HG03139 (cell line): ENCODE data around the gene SHOC2.

Experiments
- ATAC-seq: cut with Tn5 transposase; IDR thresholded peaks from one replicate; pipeline ENCODE4 v1.9.1; 2021; ENCODE audit not compliant: unreplicated experiment

The SHOC2 gene

DNA sequence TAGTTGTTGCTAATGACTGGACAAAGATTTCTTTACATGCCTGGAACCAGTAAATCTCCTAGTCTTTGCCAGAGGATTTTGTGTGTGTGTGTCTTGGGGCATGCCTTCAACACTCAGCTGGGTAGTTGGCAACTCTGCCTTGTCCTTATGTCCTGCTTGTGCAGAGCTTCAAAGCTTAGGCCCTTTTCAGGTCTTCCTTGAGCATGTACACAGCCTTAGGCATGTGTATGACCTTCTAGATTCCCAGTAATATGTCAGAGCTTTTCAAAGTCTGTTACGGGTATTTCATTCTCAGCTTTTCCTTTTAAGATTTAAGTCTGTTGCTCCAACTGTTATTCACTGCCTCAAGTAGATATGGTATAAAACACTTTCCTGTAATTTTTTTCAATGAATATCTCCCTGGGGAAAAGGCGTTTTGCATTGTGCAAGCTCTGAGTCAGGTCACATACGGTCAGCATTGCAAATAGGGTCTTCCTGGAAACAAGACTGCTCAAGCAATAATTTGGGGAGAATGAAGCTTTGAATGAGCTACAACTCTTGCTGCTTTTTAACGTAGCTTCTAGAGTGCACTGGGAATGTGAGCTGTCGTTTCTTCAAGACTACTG is 25.5 kb downstream of the SHOC2 start:
- ATAC-seq: no peak

DNA sequence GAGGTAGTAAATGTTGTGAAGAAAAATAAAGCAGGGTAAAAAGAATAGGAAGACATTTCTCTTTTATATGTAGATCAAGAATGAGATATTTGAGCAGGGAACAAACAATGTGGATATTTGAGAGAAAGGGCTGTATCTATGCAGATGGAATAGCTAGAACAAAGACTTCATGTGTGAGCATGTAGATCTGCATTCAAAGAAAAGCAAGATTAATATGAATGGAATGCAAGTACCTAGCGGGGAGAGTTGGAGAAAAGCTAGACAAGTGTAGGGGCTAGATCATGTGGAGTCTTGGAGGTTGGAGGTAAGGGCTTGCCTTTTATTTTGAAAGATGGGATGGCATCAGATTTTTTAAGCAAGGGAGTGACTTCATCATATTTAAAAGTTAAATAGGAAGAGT is 27.1 kb downstream of the SHOC2 start:
- ATAC-seq: no peak

- ATAC-seq: no peak
Observed at GRCh38 chr10:110947061-110947595, 27.7 kb downstream of the SHOC2 start.

- no peak for ATAC-seq
Observed at GRCh38 chr10:110951381-110951780, 32.0 kb downstream of the SHOC2 start.

GRCh38 chr10:110957606-110958005 is 38.2 kb downstream of the SHOC2 start:
- no peak for ATAC-seq

- ATAC-seq: no peak
Observed at GRCh38 chr10:110959379-110960332, 40.3 kb downstream of the SHOC2 start.

DNA sequence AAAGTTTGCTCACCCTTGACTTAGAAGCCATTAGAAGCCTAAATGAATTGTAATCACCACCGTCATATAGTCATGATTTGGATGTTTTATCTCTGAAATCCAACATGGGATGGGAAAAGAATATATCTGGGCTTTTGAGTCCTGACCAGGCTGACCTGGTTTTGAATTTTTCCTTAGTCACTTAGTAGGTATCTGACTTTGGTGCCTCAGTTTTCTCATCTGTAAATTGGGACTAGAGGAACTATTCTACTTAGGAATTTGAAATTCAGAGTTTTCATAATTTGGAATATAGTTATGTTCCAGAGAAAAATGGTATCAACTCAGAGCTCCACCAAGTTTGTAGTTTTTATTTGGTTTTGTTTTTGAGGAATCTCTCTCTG is 40.9 kb downstream of the SHOC2 start:
- no peak for ATAC-seq

GRCh38 chr10:110962443-110962842 is 43.0 kb downstream of the SHOC2 start:
- ATAC-seq: no peak

- ATAC-seq: no peak
Observed at GRCh38 chr10:110963162-110963561, 43.8 kb downstream of the SHOC2 start.

DNA sequence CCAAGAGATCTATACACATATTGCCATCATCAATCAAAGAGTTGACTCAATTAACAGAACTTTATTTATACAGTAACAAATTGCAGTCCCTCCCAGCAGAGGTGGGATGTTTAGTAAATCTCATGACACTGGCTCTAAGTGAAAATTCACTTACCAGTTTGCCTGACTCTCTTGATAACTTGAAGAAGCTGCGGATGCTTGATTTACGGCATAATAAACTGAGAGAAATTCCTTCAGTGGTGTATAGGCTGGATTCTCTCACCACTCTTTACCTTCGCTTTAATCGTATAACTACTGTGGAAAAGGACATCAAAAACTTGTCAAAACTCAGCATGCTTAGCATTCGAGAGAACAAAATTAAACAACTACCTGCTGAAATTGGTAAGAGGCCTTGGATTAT is 45.3 kb downstream of the SHOC2 start:
- ATAC-seq: no peak

- ATAC-seq: no peak
Observed at GRCh38 chr10:110965216-110965615, 45.8 kb downstream of the SHOC2 start.

- no peak for ATAC-seq
Observed at GRCh38 chr10:110966146-110966545, 46.7 kb downstream of the SHOC2 start.

DNA sequence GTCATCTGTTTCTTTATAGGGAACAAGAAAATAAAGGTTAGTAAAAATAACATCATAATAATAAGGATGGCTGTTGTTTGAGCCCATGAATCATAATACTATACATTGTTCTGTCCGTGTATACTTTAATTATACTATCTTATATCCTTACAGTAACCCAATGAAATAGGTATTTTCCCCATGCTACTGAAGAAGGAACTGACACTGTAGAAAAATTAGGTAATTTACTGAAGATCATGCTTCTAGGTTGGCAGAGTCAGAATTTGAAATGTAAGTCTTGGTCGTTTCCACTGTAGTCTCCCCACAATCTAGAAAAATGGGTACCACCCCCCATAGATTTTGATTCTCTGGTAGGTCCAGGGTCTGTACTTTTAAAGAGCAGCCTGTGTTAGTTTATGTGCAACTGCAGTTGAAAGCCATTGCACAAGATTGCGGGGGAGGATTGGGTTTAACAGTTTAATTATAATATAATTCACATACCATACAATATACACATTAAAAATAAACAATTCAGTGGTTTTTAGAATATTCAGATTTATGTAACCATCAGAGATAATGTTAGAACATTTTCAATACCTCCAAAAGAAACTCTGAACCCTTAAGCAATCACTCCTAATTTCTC is 47.7 kb downstream of the SHOC2 start:
- ATAC-seq: no peak

DNA sequence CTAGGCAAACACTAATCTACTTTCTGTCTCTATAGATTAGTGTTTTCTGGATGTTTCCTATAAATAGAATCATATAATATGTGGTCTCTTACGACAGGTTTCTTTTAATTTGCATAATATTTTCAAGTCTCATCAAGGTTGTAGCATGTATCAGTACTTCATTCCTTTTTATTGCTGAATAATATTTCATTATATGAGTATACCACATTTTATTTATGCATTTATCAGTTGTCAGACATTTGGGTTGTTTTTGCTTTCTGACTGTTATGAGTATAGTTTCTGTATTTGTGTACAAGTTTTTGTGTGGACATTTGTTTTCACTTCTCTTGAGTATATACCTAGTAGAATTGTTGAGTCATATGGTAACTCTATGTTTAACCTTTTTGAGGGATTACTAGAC is 48.2 kb downstream of the SHOC2 start:
- no peak for ATAC-seq

DNA sequence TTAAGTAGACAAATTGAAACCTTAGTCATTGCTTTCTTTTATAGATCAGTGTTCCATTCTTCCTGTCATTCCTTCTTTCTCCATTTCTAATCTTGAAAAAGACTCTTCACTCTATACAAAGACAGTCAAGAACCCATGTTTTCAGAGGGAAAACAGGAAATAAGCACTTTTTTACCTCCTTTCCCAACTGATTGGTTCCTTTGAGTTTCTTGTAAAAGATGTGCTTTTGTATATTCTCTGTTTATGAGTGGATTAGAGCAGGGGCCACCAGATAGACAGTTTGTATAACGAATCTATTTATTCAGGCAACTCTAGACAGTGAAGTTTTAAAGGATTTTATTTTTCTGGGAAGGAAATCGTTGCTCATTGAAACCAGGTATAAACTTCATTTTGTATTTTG is 49.8 kb downstream of the SHOC2 start:
- ATAC-seq: no peak

- no peak for ATAC-seq
Observed at GRCh38 chr10:110971638-110972037, 52.2 kb downstream of the SHOC2 start.

DNA sequence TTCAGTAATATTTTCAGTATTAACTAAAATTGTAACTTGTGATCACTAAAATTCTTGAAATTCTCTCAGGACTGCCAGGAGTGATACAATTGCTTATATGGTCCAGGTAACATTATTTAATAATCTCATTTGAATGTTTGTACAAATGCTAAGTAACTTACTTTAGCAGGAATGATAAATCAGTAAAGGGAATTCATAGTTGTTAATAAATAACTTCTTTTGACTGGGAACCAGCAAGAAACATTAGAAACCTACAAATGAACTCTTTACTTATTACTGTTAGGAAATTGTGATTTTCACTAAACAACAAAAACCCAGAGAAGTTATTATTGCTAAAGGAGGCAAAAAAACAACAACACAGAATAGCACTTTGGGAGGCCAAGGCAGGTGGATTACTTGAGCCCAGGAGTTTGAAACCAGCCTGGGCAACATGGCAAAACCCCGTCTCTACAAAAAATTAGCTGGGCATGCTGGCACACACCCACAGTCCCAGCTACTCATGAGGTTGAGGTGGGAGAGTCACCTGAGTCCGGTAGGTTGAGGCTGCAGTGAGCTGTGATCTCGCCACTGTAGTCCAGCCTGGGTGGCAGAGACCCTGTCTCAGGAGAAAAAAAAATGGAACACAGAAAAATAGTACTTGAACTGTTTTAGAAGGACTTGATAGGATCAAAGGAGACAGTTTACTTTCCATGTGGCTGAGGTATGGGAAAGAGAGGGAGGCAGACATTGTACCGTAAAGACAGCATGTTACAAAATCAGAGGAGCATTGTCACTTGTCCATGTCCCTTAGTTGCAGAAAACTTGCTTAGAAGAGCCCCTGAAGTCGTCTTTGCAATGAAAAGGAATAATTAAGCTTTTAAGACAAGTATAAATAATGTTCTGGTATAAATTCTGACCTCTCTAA is 53.1 kb downstream of the SHOC2 start:
- ATAC-seq: no peak

- no peak for ATAC-seq
Observed at GRCh38 chr10:110973400-110973799, 54.0 kb downstream of the SHOC2 start.

- ATAC-seq: no peak
Observed at GRCh38 chr10:110976577-110976976, 57.2 kb downstream of the SHOC2 start.

GRCh38 chr10:110977662-110978061 is 58.3 kb downstream of the SHOC2 start:
- no peak for ATAC-seq

- ATAC-seq: no peak
Observed at GRCh38 chr10:110978204-110978603, 58.8 kb downstream of the SHOC2 start.
